ENCODE results near the gene NRL.
A peak's percentile ranks its signal among the peaks of the same experiment; 100 is the strongest.
"Not testable (repeated sequence)": the region's sequence is repeated elsewhere in the genome, so short reads cannot be mapped to it uniquely, and the experiment has no call there.

Gene NRL

GRCh38 chr14:24051789-24052655, 62.7 kb downstream of the NRL start, which contains the start of gene CARMIL3:
Gene CARMIL3, plus strand, starts transcription at chr14:24052009. Its CDS starts 145 bp downstream, at chr14:24052154.
- DNase-seq (ENCODE audit: low read depth): peak; percentile 50
- peak within 1 kb of the TSS; percentile 40 for H3K4me3 ChIP-seq (ENCODE audit: low read length)
- no peak for TF ChIP-seq CTCF (IDR thresholded peaks at IDR 0.05; ENCODE audit: insufficient read depth, low read depth, low read length, missing control alignments)

- H3K4me3 ChIP-seq (ENCODE audit: low read length): peak overlapping the region; percentile 37
- DNase-seq (ENCODE audit: low read depth): no peak
- TF ChIP-seq CTCF (IDR thresholded peaks at IDR 0.05; ENCODE audit: insufficient read depth, low read depth, low read length, missing control alignments): no peak
These were observed 63.5 kb downstream of the NRL start for GRCh38 chr14:24051176-24051788.

GRCh38 chr14:24050753-24051152, 64.0 kb downstream of the NRL start:
- DNase-seq (ENCODE audit: low read depth); H3K4me3 ChIP-seq (ENCODE audit: low read length): not testable (repeated sequence)

- not testable (repeated sequence) for H3K4me3 ChIP-seq (ENCODE audit: low read length)
These were observed 65.7 kb downstream of the NRL start for GRCh38 chr14:24049002-24049401.

GRCh38 chr14:24042746-24043145, 72.0 kb downstream of the NRL start:
- DNase-seq (ENCODE audit: low read depth): no peak
- TF ChIP-seq CTCF (IDR thresholded peaks at IDR 0.05; ENCODE audit: insufficient read depth, low read depth, low read length, missing control alignments): no peak

More at GRCh38 chr14:24049002-24049401, 65.7 kb downstream of the NRL start:
- not testable (repeated sequence) for DNase-seq (ENCODE audit: low read depth)

GRCh38 chr14:24040692-24041091, 74.1 kb downstream of the NRL start:
- H3K4me3 ChIP-seq (ENCODE audit: low read length): no peak overlapping the region
- TF ChIP-seq CTCF (IDR thresholded peaks at IDR 0.05; ENCODE audit: insufficient read depth, low read depth, low read length, missing control alignments): no peak
- no peak for DNase-seq (ENCODE audit: low read depth)

More at GRCh38 chr14:24042746-24043145, 72.0 kb downstream of the NRL start:
- no peak overlapping the region for H3K4me3 ChIP-seq (ENCODE audit: low read length)

GRCh38 chr14:24038686-24039085, 76.1 kb downstream of the NRL start:
- TF ChIP-seq CTCF (IDR thresholded peaks at IDR 0.05; ENCODE audit: insufficient read depth, low read depth, low read length, missing control alignments): no peak
- DNase-seq (ENCODE audit: low read depth): no peak

GRCh38 chr14:24037658-24038037, 77.1 kb downstream of the NRL start:
- DNase-seq (ENCODE audit: low read depth): no peak
- H3K4me3 ChIP-seq (ENCODE audit: low read length): no peak overlapping the region
- no peak for TF ChIP-seq CTCF (IDR thresholded peaks at IDR 0.05; ENCODE audit: insufficient read depth, low read depth, low read length, missing control alignments)

More at GRCh38 chr14:24038686-24039085, 76.1 kb downstream of the NRL start:
- no peak overlapping the region for H3K4me3 ChIP-seq (ENCODE audit: low read length)

GRCh38 chr14:24036963-24037657, 77.6 kb downstream of the NRL start:
- DNase-seq (ENCODE audit: low read depth): not testable (repeated sequence)
- H3K4me3 ChIP-seq (ENCODE audit: low read length): peak overlapping the region; percentile 58
